Mesothelial cell of epicardium (in vitro differentiated cells): ENCODE results near the gene HRG. TPM values are rescaled to one million over a fixed set of nuclear protein-coding genes. Genes with fewer than 3 reads are reported as not detected.
"Not testable (repeated sequence)": the region's sequence is repeated elsewhere in the genome, so short reads cannot be mapped to it uniquely, and the experiment has no call there.

Experiments used
- DNase-seq, 2 experiments: peaks; one replicate each; pipeline ENCODE4 v3.0.0; 2021; ENCODE audit warnings: low spot score in 2 of 2; ENCODE audit not compliant: unreplicated experiment in 2 of 2
- H3K27ac Mint-ChIP-seq: 2 replicates; pipeline ENCODE4 v1.8.0; 2021; ENCODE audit warnings: mixed read lengths
- H3K27me3 Mint-ChIP-seq: 2 replicates; pipeline ENCODE4 v1.8.0; 2021; ENCODE audit warnings: low read depth, mixed read lengths
- H3K36me3 Mint-ChIP-seq: 2 replicates; pipeline ENCODE4 v1.8.0; 2021; ENCODE audit warnings: mixed read lengths
- H3K4me1 Mint-ChIP-seq: 2 replicates; pipeline ENCODE4 v1.8.0; 2021; ENCODE audit warnings: mixed read lengths
- H3K4me3 Mint-ChIP-seq: 2 replicates; pipeline ENCODE4 v1.8.0; 2021; ENCODE audit warnings: mild to moderate bottlenecking, moderate library complexity, mixed read lengths
- H3K9me3 Mint-ChIP-seq: 2 replicates; pipeline ENCODE4 v1.8.0; 2021; ENCODE audit warnings: mixed read lengths
- total RNA-seq: library from RNA; stranded (reverse); gene quantifications from 3 replicates; pipeline ENCODE4 v1.2.1, GENCODE V29; 2021
- TF ChIP-seq, protein P1 (sequence below): fragments of 200-600 bp; sonication (generic); IDR thresholded peaks from one replicate; pipeline ENCODE4 v1.5.0; 2021; ENCODE audit warnings: antibody characterized with exemption; ENCODE audit not compliant: unreplicated experiment

The HRG gene
- total RNA-seq, 1 donor from 2014 or later: not detected

- H3K27ac Mint-ChIP-seq: no peak overlapping the region
- TF ChIP-seq, protein P1, sequence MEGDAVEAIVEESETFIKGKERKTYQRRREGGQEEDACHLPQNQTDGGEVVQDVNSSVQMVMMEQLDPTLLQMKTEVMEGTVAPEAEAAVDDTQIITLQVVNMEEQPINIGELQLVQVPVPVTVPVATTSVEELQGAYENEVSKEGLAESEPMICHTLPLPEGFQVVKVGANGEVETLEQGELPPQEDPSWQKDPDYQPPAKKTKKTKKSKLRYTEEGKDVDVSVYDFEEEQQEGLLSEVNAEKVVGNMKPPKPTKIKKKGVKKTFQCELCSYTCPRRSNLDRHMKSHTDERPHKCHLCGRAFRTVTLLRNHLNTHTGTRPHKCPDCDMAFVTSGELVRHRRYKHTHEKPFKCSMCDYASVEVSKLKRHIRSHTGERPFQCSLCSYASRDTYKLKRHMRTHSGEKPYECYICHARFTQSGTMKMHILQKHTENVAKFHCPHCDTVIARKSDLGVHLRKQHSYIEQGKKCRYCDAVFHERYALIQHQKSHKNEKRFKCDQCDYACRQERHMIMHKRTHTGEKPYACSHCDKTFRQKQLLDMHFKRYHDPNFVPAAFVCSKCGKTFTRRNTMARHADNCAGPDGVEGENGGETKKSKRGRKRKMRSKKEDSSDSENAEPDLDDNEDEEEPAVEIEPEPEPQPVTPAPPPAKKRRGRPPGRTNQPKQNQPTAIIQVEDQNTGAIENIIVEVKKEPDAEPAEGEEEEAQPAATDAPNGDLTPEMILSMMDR: no peak
- H3K4me1 Mint-ChIP-seq: no peaks in the 10 kb centered on the region
- H3K27me3 Mint-ChIP-seq: peaks cover 34% of the 10 kb centered on the region
- H3K4me3 Mint-ChIP-seq: no peak overlapping the region
- no peak for DNase-seq
- H3K9me3 Mint-ChIP-seq: no peaks in the 10 kb centered on the region
- no peaks in the 10 kb centered on the region for H3K36me3 Mint-ChIP-seq
These were observed 39.5 kb upstream of the HRG start for GRCh38 chr3:186626254-186626847.

GRCh38 chr3:186627852-186628414, 37.9 kb upstream of the HRG start:
- Mint-ChIP-seq H3K27ac (no peak overlapping the region), H3K27me3 (peaks cover 26% of the 10 kb centered on the region), H3K4me3 (no peak overlapping the region), H3K9me3 (no peaks in the 10 kb centered on the region), H3K36me3 (no peaks in the 10 kb centered on the region), H3K4me1 (no peaks in the 10 kb centered on the region)
- TF ChIP-seq, protein P1: no peak
- no peak for DNase-seq

- no peak overlapping the region for H3K4me3 Mint-ChIP-seq
- TF ChIP-seq, protein P1: no peak
- H3K27ac Mint-ChIP-seq: no peak overlapping the region
- H3K27me3 Mint-ChIP-seq: peaks cover 22% of the 10 kb centered on the region
- H3K36me3 Mint-ChIP-seq: no peaks in the 10 kb centered on the region
- no peak for DNase-seq
- no peaks in the 10 kb centered on the region for H3K9me3 Mint-ChIP-seq
- H3K4me1 Mint-ChIP-seq: no peaks in the 10 kb centered on the region
These were observed 37.1 kb upstream of the HRG start for GRCh38 chr3:186628756-186629155.

- H3K27me3 Mint-ChIP-seq: peaks cover 32% of the 10 kb centered on the region
- no peaks in the 10 kb centered on the region for H3K9me3 Mint-ChIP-seq
- H3K27ac Mint-ChIP-seq: no peak overlapping the region
- TF ChIP-seq, protein P1: no peak
- H3K4me1 Mint-ChIP-seq: no peaks in the 10 kb centered on the region
- H3K36me3 Mint-ChIP-seq: no peaks in the 10 kb centered on the region
- no peak overlapping the region for H3K4me3 Mint-ChIP-seq
- no peak for DNase-seq
These were observed 34.7 kb upstream of the HRG start for GRCh38 chr3:186630950-186631641.

- Mint-ChIP-seq H3K4me1 (no peaks in the 10 kb centered on the region), H3K27ac (no peak overlapping the region), H3K4me3 (no peak overlapping the region), H3K9me3 (no peaks in the 10 kb centered on the region), H3K27me3 (peaks cover 39% of the 10 kb centered on the region), H3K36me3 (no peaks in the 10 kb centered on the region)
- TF ChIP-seq, protein P1: no peak
- DNase-seq: no peak
These were observed 32.3 kb upstream of the HRG start for GRCh38 chr3:186633481-186633880.

DNA sequence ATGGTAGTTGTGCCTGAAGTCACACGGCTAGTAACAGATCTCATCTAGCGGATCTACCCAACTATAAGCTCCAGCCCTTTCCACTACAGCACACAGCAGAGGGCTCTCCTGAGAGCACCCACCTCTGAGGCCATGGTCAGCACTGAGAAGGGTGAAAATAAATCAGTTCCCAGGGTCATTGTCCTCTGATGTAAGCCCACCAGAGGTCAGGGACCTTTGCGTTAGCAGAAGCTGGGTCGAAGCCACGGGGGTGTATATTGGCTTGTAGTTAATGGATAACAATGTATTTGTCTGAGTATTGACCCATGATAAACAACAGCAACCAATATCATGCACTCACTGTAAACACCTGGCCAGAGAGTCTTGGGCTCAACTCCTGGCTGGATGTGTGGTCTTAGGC, 31.6 kb upstream of the HRG start:
- H3K4me3 Mint-ChIP-seq: not testable (repeated sequence)

More for the DNA sequence above, 31.6 kb upstream of the HRG start:
- peaks cover 44% of the 10 kb centered on the region for H3K27me3 Mint-ChIP-seq
- not testable (repeated sequence) for H3K27ac Mint-ChIP-seq, DNase-seq, H3K36me3 Mint-ChIP-seq, H3K4me1 Mint-ChIP-seq, H3K9me3 Mint-ChIP-seq
